ENCODE data around the gene GDPD5.

GDPD5 gene

GRCh38 chr11:75495749-75496304 lies 29.9 kb downstream of the GDPD5 start:
- Histone ChIP-seq H3K9me3 (ENCODE audit: control insufficient read depth in 5 of 5, low read length in 5 of 5) (no peaks in the 10 kb centered on the region), H3K4me3 (ENCODE audit: low read depth in 1 of 5, low read length in 5 of 5) (no peak overlapping the region), H3K4me1 (ENCODE audit: control insufficient read depth in 5 of 5, insufficient read depth in 5 of 5, low read length in 5 of 5) (peaks cover 11 to 40% (median 34%) of the 10 kb centered on the region in 5 donors), H3K27me3 (ENCODE audit: control insufficient read depth in 5 of 5, insufficient read depth in 4 of 5, low read length in 5 of 5) (no peaks in the 10 kb centered on the region), H3K9ac (ENCODE audit: low read length in 5 of 5) (peak overlapping the region in 1 of 5 donors; percentile 5), H3K36me3 (ENCODE audit: control insufficient read depth in 5 of 5, insufficient read depth in 5 of 5, low read length in 5 of 5) (no peaks in the 10 kb centered on the region), H3K27ac (ENCODE audit: low read depth, low read length) (peak overlapping the region; percentile 33)

- Histone ChIP-seq H3K36me3 (ENCODE audit: control insufficient read depth in 5 of 5, insufficient read depth in 5 of 5, low read length in 5 of 5) (peaks cover 0 to 3% (median 0%) of the 10 kb centered on the region in 5 donors), H3K9ac (ENCODE audit: low read length in 5 of 5) (no peak overlapping the region), H3K27me3 (ENCODE audit: control insufficient read depth in 5 of 5, insufficient read depth in 4 of 5, low read length in 5 of 5) (no peaks in the 10 kb centered on the region), H3K4me1 (ENCODE audit: control insufficient read depth in 5 of 5, insufficient read depth in 5 of 5, low read length in 5 of 5) (peaks cover 2 to 20% (median 14%) of the 10 kb centered on the region in 5 donors), H3K4me3 (ENCODE audit: low read depth in 1 of 5, low read length in 5 of 5) (no peak overlapping the region), H3K9me3 (ENCODE audit: control insufficient read depth in 5 of 5, low read length in 5 of 5) (no peaks in the 10 kb centered on the region), H3K27ac (ENCODE audit: low read depth, low read length) (no peak overlapping the region)
Observed at GRCh38 chr11:75493626-75494025, 32.1 kb downstream of the GDPD5 start.

GRCh38 chr11:75492181-75492820 lies 33.4 kb downstream of the GDPD5 start:
- no peaks in the 10 kb centered on the region for H3K9me3 ChIP-seq (ENCODE audit: control insufficient read depth in 5 of 5, low read length in 5 of 5)

GRCh38 chr11:75491465-75491864 lies 34.3 kb downstream of the GDPD5 start:
- Histone ChIP-seq H3K4me1 (ENCODE audit: control insufficient read depth in 5 of 5, insufficient read depth in 5 of 5, low read length in 5 of 5) (peaks cover 0 to 25% (median 16%) of the 10 kb centered on the region in 5 donors), H3K9me3 (ENCODE audit: control insufficient read depth in 5 of 5, low read length in 5 of 5) (no peaks in the 10 kb centered on the region), H3K36me3 (ENCODE audit: control insufficient read depth in 5 of 5, insufficient read depth in 5 of 5, low read length in 5 of 5) (peaks cover 0 to 3% (median 0%) of the 10 kb centered on the region in 5 donors), H3K27me3 (ENCODE audit: control insufficient read depth in 5 of 5, insufficient read depth in 4 of 5, low read length in 5 of 5) (no peaks in the 10 kb centered on the region), H3K4me3 (ENCODE audit: low read depth in 1 of 5, low read length in 5 of 5) (no peak overlapping the region), H3K27ac (ENCODE audit: low read depth, low read length) (no peak overlapping the region), H3K9ac (ENCODE audit: low read length in 5 of 5) (no peak overlapping the region)

More at GRCh38 chr11:75492181-75492820, 33.4 kb downstream of the GDPD5 start:
- H3K36me3 ChIP-seq (ENCODE audit: control insufficient read depth in 5 of 5, insufficient read depth in 5 of 5, low read length in 5 of 5): peaks cover 0 to 3% (median 0%) of the 10 kb centered on the region in 5 donors
- H3K4me1 ChIP-seq (ENCODE audit: control insufficient read depth in 5 of 5, insufficient read depth in 5 of 5, low read length in 5 of 5): peaks cover 0 to 22% (median 13%) of the 10 kb centered on the region in 5 donors
- H3K27me3 ChIP-seq (ENCODE audit: control insufficient read depth in 5 of 5, insufficient read depth in 4 of 5, low read length in 5 of 5): no peaks in the 10 kb centered on the region
- H3K9ac ChIP-seq (ENCODE audit: low read length in 5 of 5): no peak overlapping the region
- H3K27ac ChIP-seq (ENCODE audit: low read depth, low read length): no peak overlapping the region
- no peak overlapping the region for H3K4me3 ChIP-seq (ENCODE audit: low read depth in 1 of 5, low read length in 5 of 5)

GRCh38 chr11:75490221-75491181 lies 35.2 kb downstream of the GDPD5 start:
- H3K9ac ChIP-seq (ENCODE audit: low read length in 5 of 5): no peak overlapping the region
- no peaks in the 10 kb centered on the region for H3K9me3 ChIP-seq (ENCODE audit: control insufficient read depth in 5 of 5, low read length in 5 of 5)
- no peaks in the 10 kb centered on the region for H3K27me3 ChIP-seq (ENCODE audit: control insufficient read depth in 5 of 5, insufficient read depth in 4 of 5, low read length in 5 of 5)
- H3K4me1 ChIP-seq (ENCODE audit: control insufficient read depth in 5 of 5, insufficient read depth in 5 of 5, low read length in 5 of 5): peaks cover 0 to 20% (median 7%) of the 10 kb centered on the region in 5 donors
- no peak overlapping the region for H3K27ac ChIP-seq (ENCODE audit: low read depth, low read length)
- H3K36me3 ChIP-seq (ENCODE audit: control insufficient read depth in 5 of 5, insufficient read depth in 5 of 5, low read length in 5 of 5): peaks cover 0 to 3% (median 0%) of the 10 kb centered on the region in 5 donors
- no peak overlapping the region for H3K4me3 ChIP-seq (ENCODE audit: low read depth in 1 of 5, low read length in 5 of 5)

- H3K4me1 ChIP-seq (ENCODE audit: control insufficient read depth in 5 of 5, insufficient read depth in 5 of 5, low read length in 5 of 5): peaks cover 2 to 33% (median 19%) of the 10 kb centered on the region in 5 donors
- H3K4me3 ChIP-seq (ENCODE audit: low read depth in 1 of 5, low read length in 5 of 5): no peak overlapping the region
- no peaks in the 10 kb centered on the region for H3K27me3 ChIP-seq (ENCODE audit: control insufficient read depth in 5 of 5, insufficient read depth in 4 of 5, low read length in 5 of 5)
- peaks cover 0 to 4% (median 3%) of the 10 kb centered on the region in 5 donors for H3K36me3 ChIP-seq (ENCODE audit: control insufficient read depth in 5 of 5, insufficient read depth in 5 of 5, low read length in 5 of 5)
- no peak overlapping the region for H3K27ac ChIP-seq (ENCODE audit: low read depth, low read length)
- no peaks in the 10 kb centered on the region for H3K9me3 ChIP-seq (ENCODE audit: control insufficient read depth in 5 of 5, low read length in 5 of 5)
- H3K9ac ChIP-seq (ENCODE audit: low read length in 5 of 5): no peak overlapping the region
Observed at GRCh38 chr11:75487365-75487764, 38.4 kb downstream of the GDPD5 start.

GRCh38 chr11:75485742-75486141 lies 40.0 kb downstream of the GDPD5 start:
- no peaks in the 10 kb centered on the region for H3K9me3 ChIP-seq (ENCODE audit: control insufficient read depth in 5 of 5, low read length in 5 of 5)
- H3K36me3 ChIP-seq (ENCODE audit: control insufficient read depth in 5 of 5, insufficient read depth in 5 of 5, low read length in 5 of 5): peaks cover 3 to 11% (median 4%) of the 10 kb centered on the region in 5 donors
- peaks cover 2 to 36% (median 27%) of the 10 kb centered on the region in 5 donors for H3K4me1 ChIP-seq (ENCODE audit: control insufficient read depth in 5 of 5, insufficient read depth in 5 of 5, low read length in 5 of 5)
- H3K27ac ChIP-seq (ENCODE audit: low read depth, low read length): no peak overlapping the region
- no peak overlapping the region for H3K9ac ChIP-seq (ENCODE audit: low read length in 5 of 5)
- no peak overlapping the region for H3K4me3 ChIP-seq (ENCODE audit: low read depth in 1 of 5, low read length in 5 of 5)
- no peaks in the 10 kb centered on the region for H3K27me3 ChIP-seq (ENCODE audit: control insufficient read depth in 5 of 5, insufficient read depth in 4 of 5, low read length in 5 of 5)

GRCh38 chr11:75482931-75483469 lies 42.7 kb downstream of the GDPD5 start:
- no peak overlapping the region for H3K27ac ChIP-seq (ENCODE audit: low read depth, low read length)
- no peaks in the 10 kb centered on the region for H3K27me3 ChIP-seq (ENCODE audit: control insufficient read depth in 5 of 5, insufficient read depth in 4 of 5, low read length in 5 of 5)
- H3K9ac ChIP-seq (ENCODE audit: low read length in 5 of 5): peak overlapping the region in 1 of 5 donors; percentile 16
- peaks cover 2 to 33% (median 24%) of the 10 kb centered on the region in 5 donors for H3K4me1 ChIP-seq (ENCODE audit: control insufficient read depth in 5 of 5, insufficient read depth in 5 of 5, low read length in 5 of 5)
- peaks cover 2 to 13% (median 5%) of the 10 kb centered on the region in 5 donors for H3K36me3 ChIP-seq (ENCODE audit: control insufficient read depth in 5 of 5, insufficient read depth in 5 of 5, low read length in 5 of 5)
- no peaks in the 10 kb centered on the region for H3K9me3 ChIP-seq (ENCODE audit: control insufficient read depth in 5 of 5, low read length in 5 of 5)
- no peak overlapping the region for H3K4me3 ChIP-seq (ENCODE audit: low read depth in 1 of 5, low read length in 5 of 5)

- H3K27ac ChIP-seq (ENCODE audit: low read depth, low read length): no peak overlapping the region
- H3K4me3 ChIP-seq (ENCODE audit: low read depth in 1 of 5, low read length in 5 of 5): no peak overlapping the region
- peak overlapping the region in 1 of 5 donors; percentile 16 for H3K9ac ChIP-seq (ENCODE audit: low read length in 5 of 5)
- H3K27me3 ChIP-seq (ENCODE audit: control insufficient read depth in 5 of 5, insufficient read depth in 4 of 5, low read length in 5 of 5): no peaks in the 10 kb centered on the region
- peaks cover 2 to 23% (median 14%) of the 10 kb centered on the region in 5 donors for H3K4me1 ChIP-seq (ENCODE audit: control insufficient read depth in 5 of 5, insufficient read depth in 5 of 5, low read length in 5 of 5)
- peaks cover 4 to 20% (median 9%) of the 10 kb centered on the region in 5 donors for H3K36me3 ChIP-seq (ENCODE audit: control insufficient read depth in 5 of 5, insufficient read depth in 5 of 5, low read length in 5 of 5)
- H3K9me3 ChIP-seq (ENCODE audit: control insufficient read depth in 5 of 5, low read length in 5 of 5): no peaks in the 10 kb centered on the region
Observed at GRCh38 chr11:75481922-75482606, 43.7 kb downstream of the GDPD5 start.
